Loucy (cell line): Measurements from ENCODE around the gene KIF3B.

Experiments
- H2AFZ ChIP-seq: fragments of 200-600 bp; sonication (generic); 2 replicates; pipeline ENCODE4 v1.6.0; 2016; ENCODE audit warnings: antibody characterized with exemption, mild to moderate bottlenecking, low read length, moderate library complexity
- H3F3A ChIP-seq: fragments of 200-600 bp; 2 replicates; pipeline ENCODE4 v1.6.0; 2016; ENCODE audit warnings: antibody characterized with exemption, low read depth, mild to moderate bottlenecking
- H3K27me3 ChIP-seq: fragments of 200-600 bp; sonication (generic); 2 replicates; pipeline ENCODE4 v1.6.1; 2014; ENCODE audit warnings: low read length, mild to moderate bottlenecking; ENCODE audit not compliant: insufficient read depth, poor library complexity, severe bottlenecking
- H3K36me3 ChIP-seq: fragments of 200-600 bp; sonication (generic); 2 replicates; pipeline ENCODE4 v1.6.1; 2016; ENCODE audit warnings: low read length; ENCODE audit not compliant: insufficient read depth
- H3K4me1 ChIP-seq: fragments of 200-600 bp; sonication (generic); 2 replicates; pipeline ENCODE4 v1.5.1; 2014; ENCODE audit warnings: low read length, mild to moderate bottlenecking; ENCODE audit not compliant: insufficient read depth, poor library complexity, severe bottlenecking
- H3K4me2 ChIP-seq: fragments of 200-600 bp; sonication (generic); 2 replicates; pipeline ENCODE4 v1.6.0; 2014; ENCODE audit warnings: antibody characterized with exemption, low read length, low read depth, mild to moderate bottlenecking; ENCODE audit not compliant: poor library complexity, severe bottlenecking
- H3K4me3 ChIP-seq: fragments of 200-600 bp; sonication (generic); 2 replicates; pipeline ENCODE4 v1.5.1; 2014; ENCODE audit warnings: low read length, mild to moderate bottlenecking, mixed read lengths; ENCODE audit not compliant: poor library complexity, severe bottlenecking
- H3K79me2 ChIP-seq: fragments of 200-600 bp; sonication (generic); 2 replicates; pipeline ENCODE4 v1.6.1; 2014; ENCODE audit warnings: low read length; ENCODE audit not compliant: insufficient read depth
- H3K9ac ChIP-seq: fragments of 200-600 bp; sonication (generic); 2 replicates; pipeline ENCODE4 v1.6.0; 2014; ENCODE audit warnings: mild to moderate bottlenecking, low read depth, low read length, moderate library complexity; ENCODE audit not compliant: poor library complexity, severe bottlenecking
- H3K9me2 ChIP-seq: fragments of 200-600 bp; sonication (generic); replicated peaks from 2 replicates; pipeline ENCODE4 v1.6.1; 2016; ENCODE audit warnings: low read depth, low read length, mixed read lengths
- H3K9me3 ChIP-seq: fragments of 200-600 bp; sonication (generic); 2 replicates; pipeline ENCODE4 v1.6.1; 2014; ENCODE audit warnings: mild to moderate bottlenecking, antibody characterized with exemption, low read length, low read depth; ENCODE audit not compliant: insufficient read depth
- H4K20me1 ChIP-seq: fragments of 200-600 bp; sonication (generic); 2 replicates; pipeline ENCODE4 v1.6.0; 2014; ENCODE audit warnings: antibody characterized with exemption, low read length, mild to moderate bottlenecking; ENCODE audit not compliant: insufficient read depth, poor library complexity, severe bottlenecking
- EZH2phosphoT487 ChIP-seq: fragments of 200-600 bp; IDR thresholded peaks from 2 replicates; pipeline ENCODE4 v1.6.1; 2018; ENCODE audit warnings: antibody characterized with exemption, mild to moderate bottlenecking, moderate library complexity, borderline replicate concordance
- TF ChIP-seq, protein P1 (sequence below): fragments of 200-600 bp; sonication (generic); conservative IDR thresholded peaks from 2 replicates; pipeline ENCODE4 v1.5.1; 2014; ENCODE audit warnings: mild to moderate bottlenecking, antibody characterized with exemption, low read length

Gene KIF3B

DNA sequence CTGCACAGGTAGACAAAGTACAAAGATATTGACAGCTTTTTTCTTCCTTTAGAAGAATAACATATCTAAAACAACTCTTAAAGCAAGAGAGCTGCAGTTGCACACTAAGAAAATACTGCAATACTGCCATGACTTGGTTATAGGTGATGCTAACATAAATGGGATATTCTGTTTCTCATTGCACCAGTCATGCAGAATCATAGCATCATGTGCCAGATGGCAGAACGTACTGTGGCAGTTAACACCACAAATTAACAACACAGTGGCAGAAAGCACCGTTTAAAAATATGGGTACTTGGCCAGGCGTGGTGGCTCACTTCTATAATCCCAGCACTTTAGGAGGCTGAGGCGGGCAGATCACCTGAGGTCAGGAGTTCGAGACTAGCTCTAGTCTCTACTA lies 88.1 kb downstream of the KIF3B start:
- H3K36me3 ChIP-seq = peaks cover 37% of the 10 kb centered on the region
- H3F3A ChIP-seq = no peaks in the 10 kb centered on the region
- H3K4me2 ChIP-seq = peak overlapping the region; percentile 87
- H3K9ac ChIP-seq = no peak overlapping the region
- H3K4me1 ChIP-seq = peaks cover 40% of the 10 kb centered on the region
- no peaks in the 10 kb centered on the region for H3K9me3 ChIP-seq
- H3K79me2 ChIP-seq = peaks cover 99% of the 10 kb centered on the region
- no peaks in the 10 kb centered on the region for H3K9me2 ChIP-seq
- no peak overlapping the region for H2AFZ ChIP-seq
- TF ChIP-seq, protein P1, sequence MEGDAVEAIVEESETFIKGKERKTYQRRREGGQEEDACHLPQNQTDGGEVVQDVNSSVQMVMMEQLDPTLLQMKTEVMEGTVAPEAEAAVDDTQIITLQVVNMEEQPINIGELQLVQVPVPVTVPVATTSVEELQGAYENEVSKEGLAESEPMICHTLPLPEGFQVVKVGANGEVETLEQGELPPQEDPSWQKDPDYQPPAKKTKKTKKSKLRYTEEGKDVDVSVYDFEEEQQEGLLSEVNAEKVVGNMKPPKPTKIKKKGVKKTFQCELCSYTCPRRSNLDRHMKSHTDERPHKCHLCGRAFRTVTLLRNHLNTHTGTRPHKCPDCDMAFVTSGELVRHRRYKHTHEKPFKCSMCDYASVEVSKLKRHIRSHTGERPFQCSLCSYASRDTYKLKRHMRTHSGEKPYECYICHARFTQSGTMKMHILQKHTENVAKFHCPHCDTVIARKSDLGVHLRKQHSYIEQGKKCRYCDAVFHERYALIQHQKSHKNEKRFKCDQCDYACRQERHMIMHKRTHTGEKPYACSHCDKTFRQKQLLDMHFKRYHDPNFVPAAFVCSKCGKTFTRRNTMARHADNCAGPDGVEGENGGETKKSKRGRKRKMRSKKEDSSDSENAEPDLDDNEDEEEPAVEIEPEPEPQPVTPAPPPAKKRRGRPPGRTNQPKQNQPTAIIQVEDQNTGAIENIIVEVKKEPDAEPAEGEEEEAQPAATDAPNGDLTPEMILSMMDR = no peak
- no peak for TF ChIP-seq EZH2phosphoT487
- H3K27me3 ChIP-seq = no peaks in the 10 kb centered on the region
- H4K20me1 ChIP-seq = peaks cover 87% of the 10 kb centered on the region
- H3K4me3 ChIP-seq = peak overlapping the region; percentile 17

GRCh38 chr20:32366380-32366779 lies 88.9 kb downstream of the KIF3B start:
- peaks cover 86% of the 10 kb centered on the region for H4K20me1 ChIP-seq

GRCh38 chr20:32368323-32368722 lies 90.9 kb downstream of the KIF3B start:
- no peak overlapping the region for H2AFZ ChIP-seq
- no peak for TF ChIP-seq EZH2phosphoT487
- TF ChIP-seq, protein P1 = no peak
- H3K4me2 ChIP-seq = peak overlapping the region; percentile 17
- H3K9ac ChIP-seq = no peak overlapping the region
- no peaks in the 10 kb centered on the region for H3K27me3 ChIP-seq
- H3F3A ChIP-seq = no peaks in the 10 kb centered on the region
- H3K4me3 ChIP-seq = no peak overlapping the region
- H3K36me3 ChIP-seq = peaks cover 61% of the 10 kb centered on the region
- no peaks in the 10 kb centered on the region for H3K9me3 ChIP-seq
- H4K20me1 ChIP-seq = peaks cover 73% of the 10 kb centered on the region
- no peaks in the 10 kb centered on the region for H3K9me2 ChIP-seq
- H3K79me2 ChIP-seq = peaks cover 92% of the 10 kb centered on the region
- H3K4me1 ChIP-seq = peaks cover 26% of the 10 kb centered on the region

More at GRCh38 chr20:32366380-32366779, 88.9 kb downstream of the KIF3B start:
- peaks cover 98% of the 10 kb centered on the region for H3K79me2 ChIP-seq
- TF ChIP-seq EZH2phosphoT487 = no peak
- TF ChIP-seq, protein P1 = no peak
- peaks cover 44% of the 10 kb centered on the region for H3K36me3 ChIP-seq
- H3F3A ChIP-seq = no peaks in the 10 kb centered on the region
- H3K27me3 ChIP-seq = no peaks in the 10 kb centered on the region
- H3K4me3 ChIP-seq = no peak overlapping the region
- no peaks in the 10 kb centered on the region for H3K9me2 ChIP-seq
- no peak overlapping the region for H3K9ac ChIP-seq
- H3K4me2 ChIP-seq = peak overlapping the region; percentile 87
- H3K4me1 ChIP-seq = peaks cover 34% of the 10 kb centered on the region
- H2AFZ ChIP-seq = no peak overlapping the region
- no peaks in the 10 kb centered on the region for H3K9me3 ChIP-seq
